HG02885 (cell line): ENCODE data around the gene CIDEB.
"Not testable (repeated sequence)": the region's sequence is repeated elsewhere in the genome, so short reads cannot be mapped to it uniquely, and the experiment has no call there.

ENCODE experiments used
- ATAC-seq: cut with Tn5 transposase; IDR thresholded peaks from one replicate; pipeline ENCODE4 v1.9.1; 2021; ENCODE audit warnings: mild to moderate bottlenecking; ENCODE audit not compliant: unreplicated experiment, poor library complexity

CIDEB gene

DNA sequence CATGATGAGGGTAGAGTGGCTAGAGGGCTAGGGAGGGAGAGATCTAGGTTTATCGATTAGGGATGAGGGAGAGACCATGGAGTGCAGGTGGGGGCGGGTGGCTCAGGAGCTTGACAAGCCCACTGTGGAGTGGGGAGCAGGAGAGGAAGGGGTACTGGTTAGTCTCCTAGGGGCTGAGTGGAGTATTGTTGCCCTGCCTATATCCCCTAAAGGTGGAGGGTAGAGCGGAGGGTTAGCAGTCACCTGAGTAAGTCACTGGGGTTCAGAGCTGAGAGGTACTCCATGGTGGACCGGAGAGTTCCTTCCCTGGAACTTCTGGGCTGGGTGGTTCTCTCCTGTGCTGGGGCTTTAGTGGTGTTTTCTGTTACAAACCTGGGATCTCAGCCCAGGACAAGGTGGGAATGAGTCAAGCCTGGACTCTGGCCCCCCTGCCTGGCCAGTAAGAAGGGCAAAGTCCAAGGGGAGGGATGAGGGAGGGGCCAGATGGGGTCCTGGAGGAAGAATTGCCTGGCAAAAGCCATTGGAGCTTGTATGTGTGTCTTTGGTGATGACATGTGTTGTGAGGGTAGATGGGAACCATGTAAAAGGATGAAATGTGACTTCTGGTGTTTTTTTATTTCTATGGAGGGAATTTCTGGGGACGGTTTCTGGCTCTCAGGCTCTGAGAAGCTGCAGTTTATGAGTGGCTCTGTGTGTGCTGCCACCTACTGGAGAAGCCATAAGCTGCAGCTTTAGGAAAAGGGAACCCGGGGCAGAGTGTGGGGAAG, at the start of gene CIDEB:
Gene CIDEB (minus strand): TSS at position 403 of the 767 bp plus-strand sequence. CDS start 119 bp downstream, at position 284.
- ATAC-seq, result no peak

DNA sequence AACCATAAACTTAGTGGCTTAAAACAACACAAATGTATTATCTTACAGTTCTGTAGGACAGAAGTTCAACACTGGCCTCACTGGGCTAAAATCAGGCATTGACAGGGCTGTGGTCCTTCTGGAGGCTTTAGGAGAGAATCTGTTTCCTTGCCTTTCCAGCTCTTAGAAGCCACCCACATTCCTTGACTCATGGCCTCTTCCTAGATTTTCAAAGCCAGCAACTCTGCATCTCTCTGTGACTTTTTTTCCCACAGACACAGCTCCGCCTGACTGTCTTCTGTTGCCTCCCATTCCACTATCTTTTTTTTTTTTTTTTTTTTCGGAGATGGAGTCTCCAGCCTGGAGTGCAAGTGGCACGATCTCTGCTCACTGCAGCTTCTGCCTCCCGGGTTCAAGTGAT, 48.4 kb upstream of the CIDEB start:
- no peak for ATAC-seq

- ATAC-seq, result no peak
These were observed 47.2 kb upstream of the CIDEB start for GRCh38 chr14:24355009-24355408.

DNA sequence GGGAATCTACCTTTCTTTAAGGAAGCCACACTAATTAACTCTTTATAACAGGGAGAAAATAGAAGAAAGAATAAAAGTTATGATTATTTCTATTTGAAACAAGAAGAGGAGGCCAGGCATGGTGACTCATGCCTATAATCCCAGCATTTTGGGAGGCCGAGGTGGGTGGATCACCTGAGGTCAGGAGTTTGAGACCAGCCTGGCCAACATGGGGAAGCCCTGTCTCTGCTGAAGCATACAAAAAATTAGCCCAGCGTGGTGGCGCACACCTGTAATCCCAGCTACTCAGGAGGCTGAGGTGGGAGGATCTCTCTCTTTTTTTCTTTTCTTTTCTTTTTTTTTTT, 46.7 kb upstream of the CIDEB start:
- ATAC-seq, result not testable (repeated sequence)

- no peak for ATAC-seq
These were observed 46.0 kb upstream of the CIDEB start for GRCh38 chr14:24353559-24354481.

GRCh38 chr14:24351517-24351916, 43.7 kb upstream of the CIDEB start:
- no peak for ATAC-seq

- no peak for ATAC-seq
These were observed 42.0 kb upstream of the CIDEB start for GRCh38 chr14:24349742-24350141.

DNA sequence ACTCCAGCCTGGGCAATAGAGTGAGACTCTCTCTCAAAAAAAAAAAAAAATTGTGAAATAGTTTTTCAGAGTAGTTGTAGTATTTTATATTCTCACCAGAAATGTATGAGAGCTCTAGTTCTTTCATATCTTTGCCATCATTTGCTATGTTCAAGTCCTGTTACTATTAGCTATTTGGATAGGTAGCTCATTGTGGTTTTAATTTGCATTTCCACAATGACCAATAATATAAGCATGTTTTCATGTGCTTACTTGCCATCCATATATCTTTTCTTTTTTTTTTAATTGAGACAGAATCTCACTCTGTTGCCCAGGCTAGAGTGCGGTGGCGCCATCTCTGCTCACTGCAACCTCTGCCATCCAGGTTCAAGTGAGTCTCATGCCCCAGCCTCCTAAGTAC, 40.4 kb upstream of the CIDEB start:
- ATAC-seq, result no peak

DNA sequence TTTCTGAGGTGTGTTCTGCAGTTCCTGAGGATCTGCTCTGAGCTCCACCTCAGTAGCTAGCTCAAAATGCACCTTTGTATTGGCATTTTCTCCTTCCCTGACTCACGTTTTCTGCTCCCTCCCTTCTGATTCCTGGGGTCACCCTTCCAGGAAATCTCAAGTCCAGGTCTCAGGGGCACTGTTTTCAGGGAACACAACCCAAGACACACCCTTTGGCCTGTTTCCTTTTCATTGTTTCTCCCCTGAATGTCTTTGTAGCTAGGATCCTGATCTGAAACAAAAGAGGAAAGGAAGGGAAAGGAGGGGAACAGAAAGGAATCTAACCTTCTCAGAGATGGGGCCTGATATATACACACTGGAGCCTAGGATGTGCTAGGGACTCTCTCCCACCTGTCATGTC, 39.4 kb upstream of the CIDEB start:
- no peak for ATAC-seq

DNA sequence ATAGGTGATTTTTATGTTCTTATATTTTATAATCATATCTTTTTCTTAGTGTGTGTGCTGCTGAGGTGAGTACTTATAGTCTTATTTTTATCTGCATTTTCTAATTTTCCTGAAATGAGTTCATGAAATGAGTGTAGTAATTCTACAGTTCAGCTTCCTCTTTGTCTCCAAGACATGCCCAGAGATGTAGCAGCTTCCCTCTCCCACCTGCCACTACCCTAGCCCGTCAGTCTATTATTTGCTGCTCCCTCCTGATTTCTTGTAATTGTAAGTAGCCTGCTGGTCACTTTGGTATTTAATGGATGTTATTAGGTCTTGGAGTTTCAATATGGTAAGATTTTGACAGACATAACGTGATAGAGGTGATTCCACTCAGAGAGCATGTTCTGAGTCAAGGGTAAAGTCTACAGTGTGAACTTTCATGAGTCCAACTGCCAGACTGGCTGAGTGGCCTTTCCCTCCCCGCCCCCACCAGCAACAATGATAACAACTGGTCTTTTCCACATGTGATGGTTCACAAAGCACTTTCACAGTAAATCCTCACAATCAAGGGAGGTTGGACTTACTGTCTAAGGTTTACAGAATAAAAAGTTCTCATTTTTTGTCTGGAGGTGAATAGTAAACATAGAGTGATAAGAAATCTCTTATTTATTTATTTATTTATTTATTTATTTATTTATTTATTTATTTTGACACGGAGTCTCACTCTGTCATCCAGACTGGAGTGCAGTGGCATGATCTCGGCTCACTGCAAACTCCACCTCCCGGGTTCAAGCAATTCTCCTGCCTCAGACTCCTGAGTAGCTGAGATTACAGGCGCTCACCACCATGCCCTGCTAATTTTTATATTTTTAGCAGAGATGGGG, 36.3 kb upstream of the CIDEB start:
- ATAC-seq, result no peak

DNA sequence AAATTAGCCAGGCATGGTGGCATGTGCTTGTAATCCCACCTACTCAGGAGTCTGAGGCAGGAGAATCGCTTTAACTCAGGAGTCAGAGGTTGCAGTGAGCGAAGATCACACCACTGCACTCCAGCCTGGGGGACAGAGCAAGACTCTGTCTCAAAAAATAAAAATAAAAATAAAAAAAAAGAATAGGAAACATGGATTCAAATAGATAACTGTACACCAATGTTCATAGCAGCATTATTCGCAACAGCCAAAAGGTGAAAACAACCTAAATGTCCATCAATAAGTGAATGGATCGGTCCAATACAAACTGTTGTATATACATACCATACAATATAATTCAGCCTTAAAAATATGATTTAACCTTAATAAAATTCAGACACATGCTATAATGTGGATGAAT, 35.1 kb upstream of the CIDEB start:
- ATAC-seq, result no peak

DNA sequence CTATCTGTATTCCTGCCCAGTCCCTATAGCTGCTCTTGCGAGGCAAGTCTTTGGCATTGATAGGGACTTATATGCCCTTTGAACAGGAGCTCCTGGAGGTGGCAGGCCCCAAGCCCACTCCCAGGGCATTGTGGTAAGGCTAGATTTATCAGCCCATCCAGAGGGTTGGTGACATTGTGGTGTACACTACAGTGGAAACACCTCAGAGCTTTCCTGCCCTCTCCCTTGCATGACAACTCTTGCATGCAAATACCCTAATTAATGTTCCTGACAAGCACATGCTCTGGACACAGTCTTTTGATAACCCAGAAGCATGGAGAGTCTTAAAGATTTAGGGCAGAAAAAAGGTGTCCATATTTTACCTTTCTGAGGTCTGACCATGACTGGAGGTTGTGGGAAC, 32.8 kb upstream of the CIDEB start:
- no peak for ATAC-seq

- ATAC-seq, result peak; percentile 96
These were observed 31.7 kb upstream of the CIDEB start, which contains the start of gene RIPK3 for GRCh38 chr14:24339284-24340151. RIPK3 (minus strand) TSS chr14:24339991; CDS start chr14:24339826, 165 bp downstream.

DNA sequence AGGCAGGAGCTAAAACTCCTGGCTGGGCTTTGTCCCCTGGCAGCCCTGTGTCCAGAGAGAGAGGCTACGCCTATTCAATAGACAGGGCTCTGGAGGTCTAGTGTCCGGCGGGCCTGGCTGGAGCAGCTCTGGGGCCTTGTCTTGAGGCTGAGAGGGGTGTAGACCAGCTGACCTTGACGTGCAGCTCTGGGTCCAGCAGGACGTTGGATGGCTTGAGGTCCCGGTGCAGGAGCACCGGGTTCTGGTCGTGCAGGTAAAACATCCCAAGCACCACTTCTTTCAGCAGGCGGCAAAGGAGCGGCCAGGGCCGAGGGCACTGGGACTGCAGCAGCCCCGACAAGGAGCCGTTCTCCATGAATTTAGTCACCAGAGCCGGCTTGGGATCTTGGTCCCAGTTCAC, 31.1 kb upstream of the CIDEB start:
- no peak for ATAC-seq

DNA sequence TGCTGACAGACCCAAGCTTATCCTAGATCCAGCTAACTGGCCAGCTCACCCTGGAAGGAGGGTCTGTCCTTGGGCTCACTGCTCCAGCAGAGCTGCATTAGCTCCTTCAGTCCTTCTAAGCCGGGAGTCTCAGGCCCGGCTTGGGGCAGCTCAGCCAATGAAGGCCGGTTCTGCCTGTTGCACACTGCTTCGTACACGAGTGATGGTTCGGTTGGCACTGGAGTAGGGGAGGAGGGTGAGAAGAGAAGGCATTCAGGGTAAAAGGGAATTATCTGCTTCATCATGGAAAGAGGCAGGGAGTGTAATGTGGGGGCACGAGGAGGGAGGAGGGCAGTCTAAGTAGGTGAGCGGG, 30.0 kb upstream of the CIDEB start:
- ATAC-seq, result no peak

- no peak for ATAC-seq
These were observed 29.5 kb upstream of the CIDEB start for GRCh38 chr14:24337144-24337823.

- ATAC-seq, result no peak
These were observed 27.8 kb upstream of the CIDEB start for GRCh38 chr14:24335461-24336171.
